GM21390 (cell line): ENCODE results near the gene PARP9.

Experiments used
- ATAC-seq: cut with Tn5 transposase; IDR thresholded peaks from one replicate; pipeline ENCODE4 v1.9.1; 2021; ENCODE audit not compliant: unreplicated experiment

PARP9 gene

GRCh38 chr3:122564155-122564912, at the start of gene PARP9, which contains the start of gene DTX3L:
Gene PARP9, minus strand, starts transcription at chr3:122564300. Its CDS starts 4,680 bp downstream, at chr3:122559620.
Gene DTX3L, plus strand, starts transcription at chr3:122564338. Its CDS starts 89 bp downstream, at chr3:122564427.
- ATAC-seq, result peak; percentile 69

GRCh38 chr3:122612696-122613095, 48.6 kb upstream of the PARP9 start:
- no peak for ATAC-seq

GRCh38 chr3:122609798-122610559, 45.9 kb upstream of the PARP9 start:
- peak; percentile 96 for ATAC-seq

- no peak for ATAC-seq
Measured at GRCh38 chr3:122608916-122609315, 44.8 kb upstream of the PARP9 start.

- ATAC-seq, result no peak
Measured at GRCh38 chr3:122606330-122606729, 42.2 kb upstream of the PARP9 start.

- ATAC-seq, result no peak
Measured at GRCh38 chr3:122603056-122603455, 39.0 kb upstream of the PARP9 start.

GRCh38 chr3:122602011-122602710, 38.1 kb upstream of the PARP9 start:
- ATAC-seq, result no peak

- ATAC-seq, result no peak
Measured at GRCh38 chr3:122598556-122598955, 34.5 kb upstream of the PARP9 start.

- no peak for ATAC-seq
Measured at GRCh38 chr3:122598151-122598550, 34.1 kb upstream of the PARP9 start.

GRCh38 chr3:122594025-122594424, 29.9 kb upstream of the PARP9 start:
- ATAC-seq, result no peak

- no peak for ATAC-seq
Measured at GRCh38 chr3:122590610-122591009, 26.5 kb upstream of the PARP9 start.

- peak; percentile 49 for ATAC-seq
Measured at GRCh38 chr3:122589297-122589696, 25.2 kb upstream of the PARP9 start.

GRCh38 chr3:122587572-122587971, 23.5 kb upstream of the PARP9 start:
- ATAC-seq, result no peak

- no peak for ATAC-seq
Measured at GRCh38 chr3:122586773-122587485, 22.8 kb upstream of the PARP9 start.

- no peak for ATAC-seq
Measured at GRCh38 chr3:122586098-122586497, 22.0 kb upstream of the PARP9 start.

- ATAC-seq, result no peak
Measured at GRCh38 chr3:122582390-122582789, 18.3 kb upstream of the PARP9 start.

- no peak for ATAC-seq
Measured at GRCh38 chr3:122581622-122582021, 17.5 kb upstream of the PARP9 start.

GRCh38 chr3:122580470-122580869, 16.4 kb upstream of the PARP9 start:
- ATAC-seq, result no peak

GRCh38 chr3:122578069-122578740, 14.1 kb upstream of the PARP9 start:
- no peak for ATAC-seq

GRCh38 chr3:122577409-122578031, 13.4 kb upstream of the PARP9 start, which contains the start of gene PARP15:
Gene PARP15, plus strand, starts transcription at chr3:122577650. Its CDS starts 18 bp downstream, at chr3:122577668.
- ATAC-seq, result no peak
